Measurements from ENCODE around the gene ZNF367. TPM values are rescaled to one million over a fixed set of nuclear protein-coding genes. Genes with fewer than 3 reads are reported as not detected.

Gene ZNF367
- total and polyA plus RNA-seq, 2 donors (not counting 3 experiments of a cell fraction or from before 2014, with no cell fraction given) = 1.7 to 10.0 TPM

GRCh38 chr9:96417661-96418082 is 498 bp downstream of the ZNF367 start:
- no peaks in the 10 kb centered on the region for H3K27me3 ChIP-seq (ENCODE audit: control insufficient read depth in 2 of 2, insufficient read depth in 2 of 2, low read length in 2 of 2)
- peaks cover 42% of the 10 kb centered on the region for H3K79me2 ChIP-seq (ENCODE audit: control insufficient read depth, insufficient read depth, low read length)
- H3K27ac ChIP-seq (ENCODE audit: insufficient read depth, low read depth, low read length) = peak overlapping the region; percentile 84
- H3K9me1 ChIP-seq (replicated peaks; ENCODE audit: control insufficient read depth, extremely low read depth, insufficient read depth, low read length) = no peaks in the 10 kb centered on the region
- intact Hi-C loops (cut with micrococcal nuclease) (loop anchor here (1.0 to 10.0 kb wide), 6 partner anchors 34 to 997 kb away; partner anchors contain the start of genes SLC35D2 and TDRD7), dilution Hi-C loops (cut with MboI; ENCODE audit: extremely low pct_ligation_motif_present, low sequenced_read_pairs) (no loop called here)
- peak overlapping the region; percentile 61 for H3K4me2 ChIP-seq (ENCODE audit: insufficient read depth, low read length)
- TSS peak; percentile 1 for BruUV-seq (replicated peaks)
- H2AFZ ChIP-seq (ENCODE audit: low read depth, low read length) = peak overlapping the region; percentile 43
- peaks cover 27% of the 10 kb centered on the region for H3K4me1 ChIP-seq (ENCODE audit: control insufficient read depth, extremely low read depth, insufficient read depth, low read length)
- no peaks in the 10 kb centered on the region for H3K36me3 ChIP-seq (ENCODE audit: control insufficient read depth in 2 of 2, extremely low read depth in 1 of 2, insufficient read depth in 2 of 2, low read length in 2 of 2)
- peak overlapping the region; percentile 72 to 84 (median 75) for H3K4me3 ChIP-seq (replicated peaks in 1 of 3; ENCODE audit: insufficient read depth in 1 of 3, low read depth in 1 of 3, low read length in 3 of 3)
- TF ChIP-seq MAX (IDR thresholded peaks at IDR 0.05; ENCODE audit: insufficient read depth, insufficient read length) (no peak), POLR2A (IDR thresholded peaks at IDR 0.05; ENCODE audit: low read depth, low read length) (no peak), MYC (IDR thresholded peaks at IDR 0.05; ENCODE audit: low read depth, low read length) (no peak), EZH2 (IDR thresholded peaks at IDR 0.05; ENCODE audit: borderline replicate concordance, low read depth, low read length, severe bottlenecking) (no peak), JUN (IDR thresholded peaks at IDR 0.05; ENCODE audit: borderline replicate concordance, insufficient read depth, insufficient read length, low read depth) (no peak), FOS (IDR thresholded peaks at IDR 0.05; ENCODE audit: borderline replicate concordance, insufficient read depth, low read length) (no peak), GATA2 (IDR thresholded peaks at IDR 0.05; ENCODE audit: insufficient read depth, insufficient read length, low read depth, low read length) (no peak), CTCF (IDR thresholded peaks at IDR 0.05; ENCODE audit: extremely low read depth in 1 of 2, insufficient read depth in 1 of 2, low read depth in 1 of 2, low read length in 2 of 2) (no peak), POLR2AphosphoS5 (IDR thresholded peaks at IDR 0.05; ENCODE audit: insufficient read depth, low read depth, low read length) (no peak)
- H4K20me1 ChIP-seq (replicated peaks; ENCODE audit: control insufficient read depth, extremely low read depth, insufficient read depth, low read length) = no peaks in the 10 kb centered on the region
- H3K9me3 ChIP-seq (replicated peaks; ENCODE audit: control insufficient read depth, insufficient read depth, low read length) = no peaks in the 10 kb centered on the region
- peak; percentile 6 for DNase-seq (ENCODE audit: low read depth, low spot score)
- no peak for FAIRE-seq
- ChIA-PET POLR2A (no interaction called here), CTCF (no interaction called here)
- H3K9ac ChIP-seq (replicated peaks; ENCODE audit: extremely low read depth, insufficient read depth, low read length) = peak overlapping the region; percentile 95

Data from endothelial cell of umbilical vein (primary cell).